SU-DHL-6 (cell line): ENCODE data around the gene PODN.

Source experiments
- H2AFZ ChIP-seq: fragments of 200-600 bp; sonication (generic); 2 replicates; pipeline ENCODE4 v1.6.1; 2014; ENCODE audit warnings: low read depth, mild to moderate bottlenecking, moderate library complexity, mixed read lengths, antibody characterized with exemption, low read length; ENCODE audit not compliant: severe bottlenecking
- H3F3A ChIP-seq: fragments of 200-600 bp; shearing (Covaris generic); 2 replicates; pipeline ENCODE4 v1.6.0; 2016; ENCODE audit warnings: antibody characterized with exemption, mild to moderate bottlenecking; ENCODE audit not compliant: insufficient read depth
- H3K27ac ChIP-seq: fragments of 200-600 bp; sonication (generic); 2 replicates; pipeline ENCODE4 v1.5.1; 2016; ENCODE audit warnings: low read depth, mild to moderate bottlenecking, low read length, moderate library complexity, mixed read lengths
- H3K27me3 ChIP-seq: fragments of 200-600 bp; sonication (generic), shearing (Covaris generic); 2 replicates; pipeline ENCODE4 v1.6.0; 2014; ENCODE audit warnings: mild to moderate bottlenecking, low read length
- H3K36me3 ChIP-seq: fragments of 200-600 bp; sonication (generic); 2 replicates; pipeline ENCODE4 v1.6.1; 2014; ENCODE audit warnings: mild to moderate bottlenecking, low read length, mixed read lengths
- H3K4me2 ChIP-seq: fragments of 300-600, 200-600 bp; shearing (Covaris generic), sonication (generic); 2 replicates; pipeline ENCODE4 v1.6.0; 2014; ENCODE audit warnings: low read length, low read depth, mild to moderate bottlenecking; ENCODE audit not compliant: poor library complexity, severe bottlenecking
- H3K4me3 ChIP-seq: fragments of 200-600 bp; sonication (generic); 2 replicates; pipeline ENCODE4 v1.5.1; 2014; ENCODE audit warnings: antibody characterized with exemption, low read length, mild to moderate bottlenecking, mixed read lengths; ENCODE audit not compliant: insufficient read depth, poor library complexity, severe bottlenecking
- H3K79me2 ChIP-seq: fragments of 200-600 bp; sonication (generic); 2 replicates; pipeline ENCODE4 v1.6.1; 2014; ENCODE audit warnings: mild to moderate bottlenecking, low read length, moderate library complexity; ENCODE audit not compliant: insufficient read depth
- H3K9ac ChIP-seq: fragments of 200-600 bp; sonication (generic); 2 replicates; pipeline ENCODE4 v1.7.0; 2014; ENCODE audit warnings: mild to moderate bottlenecking, low read length
- H3K9me2 ChIP-seq: fragments of 200-600 bp; sonication (generic); replicated peaks from 2 replicates; pipeline ENCODE4 v1.6.1; 2014; ENCODE audit warnings: low read length; ENCODE audit not compliant: insufficient read depth
- H3K9me3 ChIP-seq: fragments of 200-600 bp; sonication (generic); 2 replicates; pipeline ENCODE4 v1.6.1; 2014; ENCODE audit warnings: low read length, mixed read lengths; ENCODE audit not compliant: insufficient read depth
- H4K20me1 ChIP-seq: fragments of 200-600 bp; sonication (generic); 2 replicates; pipeline ENCODE4 v1.6.1; 2014; ENCODE audit warnings: low read depth, mild to moderate bottlenecking, antibody characterized with exemption, low read length, moderate library complexity, mixed read lengths
- EZH2phosphoT487 ChIP-seq: fragments of 200-600 bp; sonication (generic), shearing (Covaris generic); conservative IDR thresholded peaks from 2 replicates; pipeline ENCODE4 v1.6.1; 2018; ENCODE audit warnings: mild to moderate bottlenecking, antibody characterized with exemption, low read length, moderate library complexity, mixed read lengths
- TF ChIP-seq, protein P1 (sequence below): fragments of 200-600 bp; sonication (generic); IDR thresholded peaks from one replicate; pipeline ENCODE4 v1.5.1; 2017; ENCODE audit warnings: antibody characterized with exemption, mild to moderate bottlenecking, low read length, moderate library complexity; ENCODE audit not compliant: insufficient read depth, poor library complexity, severe bottlenecking

Gene PODN

DNA sequence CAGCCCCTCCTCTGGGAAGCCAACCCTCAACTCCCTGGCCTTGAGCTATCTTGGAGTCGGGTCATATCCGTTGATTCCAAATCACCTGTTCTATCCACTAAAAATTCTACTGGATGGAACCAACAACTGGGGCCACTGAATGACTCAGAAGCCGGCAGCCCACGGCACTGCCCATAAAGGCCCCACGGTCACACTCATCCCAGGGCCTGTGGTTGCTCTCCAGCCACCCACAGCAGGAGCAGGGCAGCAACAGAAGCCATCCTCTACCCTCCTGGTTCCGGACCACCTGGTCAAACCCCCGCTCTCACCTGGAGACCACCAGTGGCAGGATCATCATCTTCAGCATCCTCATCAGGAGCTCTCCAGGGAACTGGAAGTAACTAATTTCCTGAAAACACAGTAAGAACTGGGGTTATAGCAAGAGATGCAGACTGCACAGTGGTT, 72.1 kb downstream of the PODN start:
- no peaks in the 10 kb centered on the region for H3F3A ChIP-seq
- no peaks in the 10 kb centered on the region for H3K36me3 ChIP-seq
- H3K79me2 ChIP-seq = no peaks in the 10 kb centered on the region
- H3K4me3 ChIP-seq = no peak overlapping the region
- H3K9me2 ChIP-seq = no peaks in the 10 kb centered on the region
- H2AFZ ChIP-seq = no peak overlapping the region
- no peaks in the 10 kb centered on the region for H4K20me1 ChIP-seq
- no peak for TF ChIP-seq EZH2phosphoT487
- TF ChIP-seq, protein P1, sequence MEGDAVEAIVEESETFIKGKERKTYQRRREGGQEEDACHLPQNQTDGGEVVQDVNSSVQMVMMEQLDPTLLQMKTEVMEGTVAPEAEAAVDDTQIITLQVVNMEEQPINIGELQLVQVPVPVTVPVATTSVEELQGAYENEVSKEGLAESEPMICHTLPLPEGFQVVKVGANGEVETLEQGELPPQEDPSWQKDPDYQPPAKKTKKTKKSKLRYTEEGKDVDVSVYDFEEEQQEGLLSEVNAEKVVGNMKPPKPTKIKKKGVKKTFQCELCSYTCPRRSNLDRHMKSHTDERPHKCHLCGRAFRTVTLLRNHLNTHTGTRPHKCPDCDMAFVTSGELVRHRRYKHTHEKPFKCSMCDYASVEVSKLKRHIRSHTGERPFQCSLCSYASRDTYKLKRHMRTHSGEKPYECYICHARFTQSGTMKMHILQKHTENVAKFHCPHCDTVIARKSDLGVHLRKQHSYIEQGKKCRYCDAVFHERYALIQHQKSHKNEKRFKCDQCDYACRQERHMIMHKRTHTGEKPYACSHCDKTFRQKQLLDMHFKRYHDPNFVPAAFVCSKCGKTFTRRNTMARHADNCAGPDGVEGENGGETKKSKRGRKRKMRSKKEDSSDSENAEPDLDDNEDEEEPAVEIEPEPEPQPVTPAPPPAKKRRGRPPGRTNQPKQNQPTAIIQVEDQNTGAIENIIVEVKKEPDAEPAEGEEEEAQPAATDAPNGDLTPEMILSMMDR = no peak
- peaks cover 7% of the 10 kb centered on the region for H3K9me3 ChIP-seq
- H3K4me2 ChIP-seq = no peak overlapping the region
- H3K27me3 ChIP-seq = no peaks in the 10 kb centered on the region
- no peak overlapping the region for H3K27ac ChIP-seq
- no peak overlapping the region for H3K9ac ChIP-seq
